Activated CD8-positive, alpha-beta memory T cell treated with anti-CD3 and anti-CD28 coated beads for 24 hours (primary cell): ENCODE data around the gene ERICH4.
"Not testable (repeated sequence)": the region's sequence is repeated elsewhere in the genome, so short reads cannot be mapped to it uniquely, and the experiment has no call there.

Experiments used
- DNase-seq: peaks from one replicate; pipeline ENCODE4 v3.0.0-alpha.2; 2020

Gene ERICH4

GRCh38 chr19:41415154-41415571 is 27.8 kb upstream of the ERICH4 start:
- DNase-seq, result no peak

GRCh38 chr19:41416194-41416674 is 26.7 kb upstream of the ERICH4 start:
- no peak for DNase-seq

- DNase-seq, result no peak
These were observed 22.7 kb upstream of the ERICH4 start for GRCh38 chr19:41420101-41420880.

- DNase-seq, result no peak
These were observed 21.6 kb upstream of the ERICH4 start for GRCh38 chr19:41421314-41421713.

GRCh38 chr19:41421973-41422372 is 21.0 kb upstream of the ERICH4 start:
- DNase-seq, result no peak

- DNase-seq, result no peak
These were observed 20.5 kb upstream of the ERICH4 start for GRCh38 chr19:41422456-41422855.

- DNase-seq, result no peak
These were observed 20.0 kb upstream of the ERICH4 start for GRCh38 chr19:41422955-41423354.

- DNase-seq, result no peak
These were observed 18.4 kb upstream of the ERICH4 start for GRCh38 chr19:41424335-41425173.

- DNase-seq, result no peak
These were observed 17.5 kb upstream of the ERICH4 start for GRCh38 chr19:41425174-41426115.

GRCh38 chr19:41426116-41426841 is 16.7 kb upstream of the ERICH4 start:
- DNase-seq, result no peak

GRCh38 chr19:41426952-41427646 is 15.9 kb upstream of the ERICH4 start, which contains the start of gene B3GNT8:
Gene B3GNT8 (minus strand): TSS chr19:41427374. CDS start chr19:41426778, 596 bp downstream.
- DNase-seq, result no peak

- DNase-seq, result peak; percentile 73
These were observed 15.1 kb upstream of the ERICH4 start for GRCh38 chr19:41427647-41428480.

- no peak for DNase-seq
These were observed 14.5 kb upstream of the ERICH4 start for GRCh38 chr19:41428481-41428859.

- DNase-seq, result no peak
These were observed 12.0 kb upstream of the ERICH4 start for GRCh38 chr19:41430922-41431321.

- DNase-seq, result no peak
These were observed 11.2 kb upstream of the ERICH4 start for GRCh38 chr19:41431426-41432386.

GRCh38 chr19:41433171-41433570 is 9.8 kb upstream of the ERICH4 start:
- DNase-seq, result no peak

GRCh38 chr19:41434450-41434849 is 8.5 kb upstream of the ERICH4 start:
- no peak for DNase-seq

- DNase-seq, result not testable (repeated sequence)
These were observed 7.6 kb upstream of the ERICH4 start for GRCh38 chr19:41435376-41435775.
